Brain microvascular endothelial cell (primary cell): Measurements from ENCODE around the gene TTC9C.
A peak's percentile ranks its signal among the peaks of the same experiment; 100 is the strongest.
"Not testable (repeated sequence)": the region's sequence is repeated elsewhere in the genome, so short reads cannot be mapped to it uniquely, and the experiment has no call there.

Experiments used
- DNase-seq: peaks from one replicate; pipeline ENCODE4 v3.0.0-alpha.2; 2020
- H3K27ac ChIP-seq: fragments of 250-450 bp; sonication (Bioruptor Pico); 2 replicates; pipeline ENCODE4 v1.5.1; 2020; ENCODE audit warnings: mild to moderate bottlenecking, moderate library complexity
- H3K27me3 ChIP-seq: fragments of 250-450 bp; sonication (Bioruptor Pico); replicated peaks from 2 replicates; pipeline ENCODE4 v1.5.1; 2020; ENCODE audit warnings: mild to moderate bottlenecking
- H3K36me3 ChIP-seq: fragments of 250-450 bp; sonication (Bioruptor Pico); replicated peaks from 2 replicates; pipeline ENCODE4 v1.5.1; 2020; ENCODE audit warnings: mild to moderate bottlenecking
- H3K4me3 ChIP-seq: 2 replicates; pipeline ENCODE4 v1.5.1; 2011; ENCODE audit warnings: low read depth, mild to moderate bottlenecking, control low read depth, low read length, moderate library complexity
- in situ Hi-C: cut with HindIII; loops from 2 replicates; pipeline ENCODE4 v1.10.0; 2017; ENCODE audit warnings: low sequenced_read_pairs, low pct_ligation_motif_present
- TF ChIP-seq, protein P1 (sequence below): IDR thresholded peaks from 2 replicates; pipeline ENCODE4 v1.5.1; 2011; ENCODE audit warnings: low read depth, mild to moderate bottlenecking, moderate library complexity, low read length, control low read depth, inconsistent platforms; ENCODE audit errors: missing control alignments

The TTC9C gene

DNA sequence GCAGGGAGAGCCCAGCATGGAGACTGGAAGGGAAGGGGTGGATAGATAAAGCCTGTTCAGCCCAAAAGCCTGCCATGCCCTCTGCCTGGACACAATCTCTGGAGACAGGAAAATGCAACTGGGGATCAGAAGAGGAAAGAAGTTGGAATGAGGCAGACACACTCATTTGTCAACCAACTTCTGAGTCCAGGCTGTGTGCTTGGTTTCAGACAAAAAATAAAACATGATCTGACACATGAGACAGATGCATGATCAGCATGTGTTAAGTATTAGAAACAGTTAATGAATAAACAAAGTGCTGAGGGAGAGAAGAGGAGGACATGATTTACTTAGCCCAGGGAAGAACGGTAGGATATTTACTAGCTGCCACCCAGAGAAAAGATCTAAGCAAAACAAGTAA is 39.8 kb upstream of the TTC9C start:
- peaks cover 28% of the 10 kb centered on the region for H3K36me3 ChIP-seq
- DNase-seq: no peak
- TF ChIP-seq, protein P1, sequence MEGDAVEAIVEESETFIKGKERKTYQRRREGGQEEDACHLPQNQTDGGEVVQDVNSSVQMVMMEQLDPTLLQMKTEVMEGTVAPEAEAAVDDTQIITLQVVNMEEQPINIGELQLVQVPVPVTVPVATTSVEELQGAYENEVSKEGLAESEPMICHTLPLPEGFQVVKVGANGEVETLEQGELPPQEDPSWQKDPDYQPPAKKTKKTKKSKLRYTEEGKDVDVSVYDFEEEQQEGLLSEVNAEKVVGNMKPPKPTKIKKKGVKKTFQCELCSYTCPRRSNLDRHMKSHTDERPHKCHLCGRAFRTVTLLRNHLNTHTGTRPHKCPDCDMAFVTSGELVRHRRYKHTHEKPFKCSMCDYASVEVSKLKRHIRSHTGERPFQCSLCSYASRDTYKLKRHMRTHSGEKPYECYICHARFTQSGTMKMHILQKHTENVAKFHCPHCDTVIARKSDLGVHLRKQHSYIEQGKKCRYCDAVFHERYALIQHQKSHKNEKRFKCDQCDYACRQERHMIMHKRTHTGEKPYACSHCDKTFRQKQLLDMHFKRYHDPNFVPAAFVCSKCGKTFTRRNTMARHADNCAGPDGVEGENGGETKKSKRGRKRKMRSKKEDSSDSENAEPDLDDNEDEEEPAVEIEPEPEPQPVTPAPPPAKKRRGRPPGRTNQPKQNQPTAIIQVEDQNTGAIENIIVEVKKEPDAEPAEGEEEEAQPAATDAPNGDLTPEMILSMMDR: no peak
- no peak overlapping the region for H3K4me3 ChIP-seq
- H3K27me3 ChIP-seq: no peaks in the 10 kb centered on the region
- in situ Hi-C loops: no loop called here
- no peak overlapping the region for H3K27ac ChIP-seq

DNA sequence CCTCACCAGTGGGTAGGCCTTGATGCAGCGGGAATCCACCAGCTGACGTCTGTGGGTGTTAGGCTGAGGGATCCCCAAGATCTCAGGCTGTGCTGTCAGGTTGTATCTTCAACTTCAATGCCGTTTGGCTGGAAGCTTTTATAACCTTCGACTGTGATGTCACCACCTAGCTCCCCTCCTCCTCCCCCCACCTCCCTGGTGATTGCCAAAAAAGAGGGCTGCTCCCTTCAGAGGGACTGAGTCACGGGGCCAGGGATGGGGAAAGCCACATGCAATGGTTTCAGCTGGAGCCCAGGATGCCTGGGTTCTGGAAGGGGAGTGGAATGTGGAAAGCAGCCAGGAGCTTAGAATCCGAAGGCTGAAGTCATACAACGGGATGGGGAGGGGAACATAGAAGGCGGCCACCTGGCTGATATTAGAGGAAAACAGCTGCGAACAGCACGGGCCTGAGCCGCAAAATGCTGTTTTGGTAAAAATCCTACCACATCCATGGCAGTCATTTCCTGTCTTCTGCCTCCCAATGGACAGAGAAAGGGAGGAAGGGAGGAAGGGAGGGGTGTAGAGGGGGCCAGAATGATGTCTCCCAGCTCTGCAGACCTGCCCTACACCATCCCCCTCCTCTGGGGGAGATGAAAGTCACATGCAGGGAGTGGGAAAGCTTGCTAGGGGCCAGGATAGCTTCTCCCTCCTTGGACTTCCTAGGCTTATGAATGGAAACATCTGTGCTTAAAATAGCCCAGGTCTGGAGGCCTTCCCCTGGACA is 38.7 kb upstream of the TTC9C start, which contains the start of gene LRRN4CL:
Gene LRRN4CL, minus strand, starts transcription at position 110 of the 763 bp plus-strand sequence. CDS start 1,022 bp downstream, outside the sequence.
- TF ChIP-seq, protein P1: no peak
- peak; percentile 37 for DNase-seq
- in situ Hi-C loops: no loop called here
- no peak within 1 kb of the TSS for H3K4me3 ChIP-seq
- H3K36me3 ChIP-seq: peaks cover 31% of the 10 kb centered on the region
- H3K27ac ChIP-seq: no peak within 1 kb of the TSS
- H3K27me3 ChIP-seq: no peaks in the 10 kb centered on the region

DNA sequence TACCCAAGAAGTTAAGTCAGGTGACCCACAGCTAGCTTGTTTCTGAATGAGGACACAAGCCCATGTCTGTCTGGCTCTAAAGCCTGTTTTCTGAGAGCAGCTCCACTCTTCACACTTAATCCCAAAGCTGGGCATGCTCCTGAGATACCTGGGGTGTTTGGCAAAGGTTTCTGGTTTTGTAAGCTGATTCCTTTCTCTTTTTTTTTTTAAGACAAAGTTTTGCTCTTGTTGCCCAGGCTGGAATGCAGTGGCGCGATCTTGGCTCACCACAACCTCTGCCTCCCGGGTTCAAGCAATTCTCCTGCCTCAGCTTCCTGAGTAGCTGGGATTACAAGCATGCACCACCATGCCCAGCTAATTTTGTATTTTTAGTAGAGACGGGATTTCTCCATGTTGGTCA is 34.7 kb upstream of the TTC9C start:
- in situ Hi-C loops, H3K27ac ChIP-seq, H3K27me3 ChIP-seq, DNase-seq, H3K4me3 ChIP-seq: not testable (repeated sequence)
- H3K36me3 ChIP-seq: peaks cover 31% of the 10 kb centered on the region

DNA sequence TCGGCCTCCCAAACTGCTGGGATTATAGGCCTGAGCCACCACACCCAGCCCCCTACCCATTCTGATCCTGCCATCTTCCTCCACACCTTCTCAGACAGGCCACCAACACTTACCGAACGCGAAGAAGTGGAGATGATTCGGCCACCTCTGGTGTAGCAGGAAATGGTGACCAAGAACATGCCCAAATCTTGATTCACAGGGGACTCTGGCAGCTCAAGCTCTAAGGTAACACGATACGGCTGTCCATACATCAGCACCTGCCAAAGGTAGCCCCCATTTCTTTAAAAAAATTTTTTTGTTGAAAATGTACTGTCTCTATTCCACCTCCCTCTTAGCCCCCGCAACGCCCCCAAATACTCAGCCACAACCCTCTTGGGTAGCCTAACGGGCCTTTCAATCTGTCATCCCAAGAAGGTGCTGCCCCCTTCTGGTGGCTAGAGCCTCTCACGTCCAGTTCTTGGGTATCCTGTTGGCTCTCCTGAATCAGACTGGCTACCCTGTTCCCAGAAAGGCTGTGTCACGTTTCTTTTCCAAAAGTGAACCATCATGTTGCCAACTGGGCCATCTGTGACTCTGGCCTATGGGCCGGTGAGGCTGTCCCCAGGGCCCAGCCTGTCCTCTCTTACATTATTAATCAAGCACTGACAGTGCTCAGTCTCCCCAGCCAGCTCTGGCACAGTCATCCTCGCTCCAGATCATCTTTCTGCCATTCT is 33.7 kb upstream of the TTC9C start:
- peaks cover 31% of the 10 kb centered on the region for H3K36me3 ChIP-seq
- DNase-seq: peak; percentile 72
- TF ChIP-seq, protein P1: peak; percentile 91
- in situ Hi-C loops: no loop called here
- H3K27me3 ChIP-seq: no peaks in the 10 kb centered on the region
- no peak overlapping the region for H3K27ac ChIP-seq
- no peak overlapping the region for H3K4me3 ChIP-seq

DNA sequence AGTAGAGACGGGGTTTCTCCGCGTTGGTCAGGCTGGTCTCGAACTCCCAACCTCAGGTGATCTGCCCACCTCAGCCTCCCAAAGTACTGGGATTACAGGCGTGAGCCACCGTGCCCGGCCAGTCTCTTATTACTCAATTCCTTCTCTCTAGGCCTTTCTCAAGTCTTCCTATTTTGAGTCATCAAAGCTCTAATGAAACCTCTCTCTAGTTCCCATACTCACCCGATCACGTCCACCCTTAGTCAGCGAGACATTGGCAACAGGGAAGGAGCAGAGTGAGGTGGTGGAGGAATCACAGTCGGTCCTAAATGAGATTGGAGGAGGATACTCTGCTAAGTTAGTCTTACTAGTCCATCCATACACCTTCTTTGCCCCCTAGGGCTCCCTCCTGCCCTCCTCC is 26.0 kb upstream of the TTC9C start:
- Histone ChIP-seq H3K4me3 (no peak overlapping the region), H3K36me3 (peaks cover 14% of the 10 kb centered on the region), H3K27me3 (no peaks in the 10 kb centered on the region), H3K27ac (no peak overlapping the region)
- TF ChIP-seq, protein P1: no peak
- in situ Hi-C loops: no loop called here
- no peak for DNase-seq

DNA sequence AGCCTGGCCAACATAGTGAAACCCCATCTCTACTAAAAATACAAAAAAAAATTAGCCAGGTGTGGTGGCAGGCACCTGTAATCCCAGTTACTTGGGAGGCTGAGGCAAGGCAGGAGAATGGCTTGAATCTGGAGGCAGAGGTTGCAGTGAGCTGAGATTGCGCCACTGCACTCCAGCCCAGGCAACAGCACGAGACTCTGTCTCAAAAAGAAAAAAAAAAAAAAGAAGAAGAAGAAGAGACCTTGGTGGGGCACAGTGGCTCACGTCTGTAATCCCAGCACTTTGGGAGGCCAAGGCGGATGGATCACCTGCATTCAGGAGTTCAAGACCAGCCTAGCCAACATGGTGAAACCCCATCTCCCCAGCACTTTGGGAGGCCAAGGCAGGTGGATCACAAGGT is 24.4 kb upstream of the TTC9C start:
- H3K27me3 ChIP-seq, H3K27ac ChIP-seq, H3K4me3 ChIP-seq, DNase-seq, in situ Hi-C loops: not testable (repeated sequence)
- peaks cover 14% of the 10 kb centered on the region for H3K36me3 ChIP-seq
